Measurements from ENCODE around the gene SUSD1.

DNA sequence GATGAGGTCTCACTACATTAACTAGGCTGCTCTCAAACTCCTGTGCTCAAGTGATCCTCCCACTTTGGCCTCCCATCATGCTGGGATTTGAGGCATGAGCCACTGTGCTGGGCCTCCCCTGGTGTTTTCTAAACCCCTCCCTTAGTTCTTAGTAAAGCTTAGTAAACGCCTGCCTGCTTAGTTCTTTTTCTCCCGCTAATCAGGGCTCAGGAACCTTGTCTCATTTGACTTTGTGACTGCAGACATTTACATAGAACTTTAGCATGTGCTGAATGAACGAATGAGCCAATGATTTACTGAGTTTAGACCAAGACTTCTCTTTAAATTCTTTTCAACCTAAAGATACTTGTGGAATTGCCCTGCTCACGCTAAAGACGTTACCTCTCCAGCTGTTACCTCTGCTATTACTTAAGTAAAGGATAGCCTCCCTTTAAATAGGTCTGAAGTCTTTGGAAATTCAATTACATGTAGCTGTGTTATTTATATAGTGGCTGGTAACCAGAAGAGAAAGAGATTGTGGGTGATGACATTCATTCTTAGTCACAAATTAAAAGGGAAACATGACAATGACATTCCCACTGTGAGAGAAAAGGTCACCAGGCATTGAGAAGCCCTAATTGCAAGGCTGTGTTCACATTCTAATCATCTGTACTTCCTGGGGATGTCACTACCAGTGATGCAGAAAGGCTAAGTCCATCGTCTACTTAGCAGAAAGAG, 18.6 kb upstream of the SUSD1 start:
- TF ChIP-seq EZH2phosphoT487 (IDR thresholded peaks at IDR 0.05; ENCODE audit: insufficient read depth, low read depth) (no peak), EZH2 (IDR thresholded peaks at IDR 0.05; ENCODE audit: insufficient read depth, poor library complexity, severe bottlenecking) (no peak)
